ENCODE data around the gene TACC2.

Gene TACC2

GRCh38 chr10:122208571-122209430 lies 219.8 kb downstream of the TACC2 start:
- Histone ChIP-seq H3K27me3 (no peaks in the 10 kb centered on the region), H3K4me1 (no peaks in the 10 kb centered on the region), H3K4me3 (ENCODE audit: low read depth, low read length) (no peak overlapping the region), H3K36me3 (peaks cover 18% of the 10 kb centered on the region), H3K9me3 (no peaks in the 10 kb centered on the region)
- DNase-seq = no peak
- TF ChIP-seq, protein P1, sequence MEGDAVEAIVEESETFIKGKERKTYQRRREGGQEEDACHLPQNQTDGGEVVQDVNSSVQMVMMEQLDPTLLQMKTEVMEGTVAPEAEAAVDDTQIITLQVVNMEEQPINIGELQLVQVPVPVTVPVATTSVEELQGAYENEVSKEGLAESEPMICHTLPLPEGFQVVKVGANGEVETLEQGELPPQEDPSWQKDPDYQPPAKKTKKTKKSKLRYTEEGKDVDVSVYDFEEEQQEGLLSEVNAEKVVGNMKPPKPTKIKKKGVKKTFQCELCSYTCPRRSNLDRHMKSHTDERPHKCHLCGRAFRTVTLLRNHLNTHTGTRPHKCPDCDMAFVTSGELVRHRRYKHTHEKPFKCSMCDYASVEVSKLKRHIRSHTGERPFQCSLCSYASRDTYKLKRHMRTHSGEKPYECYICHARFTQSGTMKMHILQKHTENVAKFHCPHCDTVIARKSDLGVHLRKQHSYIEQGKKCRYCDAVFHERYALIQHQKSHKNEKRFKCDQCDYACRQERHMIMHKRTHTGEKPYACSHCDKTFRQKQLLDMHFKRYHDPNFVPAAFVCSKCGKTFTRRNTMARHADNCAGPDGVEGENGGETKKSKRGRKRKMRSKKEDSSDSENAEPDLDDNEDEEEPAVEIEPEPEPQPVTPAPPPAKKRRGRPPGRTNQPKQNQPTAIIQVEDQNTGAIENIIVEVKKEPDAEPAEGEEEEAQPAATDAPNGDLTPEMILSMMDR (IDR thresholded peaks at IDR 0.05; ENCODE audit: low read depth, low read length) = no peak

DNA sequence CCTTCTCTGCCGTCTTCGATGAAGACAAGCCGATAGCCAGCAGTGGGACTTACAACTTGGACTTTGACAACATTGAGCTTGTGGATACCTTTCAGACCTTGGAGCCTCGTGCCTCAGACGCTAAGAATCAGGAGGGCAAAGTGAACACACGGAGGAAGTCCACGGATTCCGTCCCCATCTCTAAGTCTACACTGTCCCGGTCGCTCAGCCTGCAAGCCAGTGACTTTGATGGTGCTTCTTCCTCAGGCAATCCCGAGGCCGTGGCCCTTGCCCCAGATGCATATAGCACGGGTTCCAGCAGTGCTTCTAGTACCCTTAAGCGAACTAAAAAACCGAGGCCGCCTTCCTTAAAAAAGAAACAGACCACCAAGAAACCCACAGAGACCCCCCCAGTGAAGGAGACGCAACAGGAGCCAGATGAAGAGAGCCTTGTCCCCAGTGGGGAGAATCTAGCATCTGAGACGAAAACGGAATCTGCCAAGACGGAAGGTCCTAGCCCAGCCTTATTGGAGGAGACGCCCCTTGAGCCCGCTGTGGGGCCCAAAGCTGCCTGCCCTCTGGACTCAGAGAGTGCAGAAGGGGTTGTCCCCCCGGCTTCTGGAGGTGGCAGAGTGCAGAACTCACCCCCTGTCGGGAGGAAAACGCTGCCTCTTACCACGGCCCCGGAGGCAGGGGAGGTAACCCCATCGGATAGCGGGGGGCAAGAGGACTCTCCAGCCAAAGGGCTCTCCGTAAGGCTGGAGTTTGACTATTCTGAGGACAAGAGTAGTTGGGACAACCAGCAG lies 221.7 kb downstream of the TACC2 start:
- Histone ChIP-seq H3K36me3 (peaks cover 18% of the 10 kb centered on the region), H3K4me1 (no peaks in the 10 kb centered on the region), H3K4me3 (ENCODE audit: low read depth, low read length) (no peak overlapping the region), H3K27me3 (no peaks in the 10 kb centered on the region), H3K9me3 (no peaks in the 10 kb centered on the region)
- TF ChIP-seq, protein P1 (IDR thresholded peaks at IDR 0.05; ENCODE audit: low read depth, low read length) = no peak
- DNase-seq = no peak

GRCh38 chr10:122213364-122213763 lies 224.4 kb downstream of the TACC2 start:
- Histone ChIP-seq H3K4me3 (ENCODE audit: low read depth, low read length) (no peak overlapping the region), H3K9me3 (no peaks in the 10 kb centered on the region), H3K4me1 (no peaks in the 10 kb centered on the region), H3K36me3 (peaks cover 26% of the 10 kb centered on the region), H3K27me3 (no peaks in the 10 kb centered on the region)
- no peak for DNase-seq
- TF ChIP-seq, protein P1 (IDR thresholded peaks at IDR 0.05; ENCODE audit: low read depth, low read length) = no peak

DNA sequence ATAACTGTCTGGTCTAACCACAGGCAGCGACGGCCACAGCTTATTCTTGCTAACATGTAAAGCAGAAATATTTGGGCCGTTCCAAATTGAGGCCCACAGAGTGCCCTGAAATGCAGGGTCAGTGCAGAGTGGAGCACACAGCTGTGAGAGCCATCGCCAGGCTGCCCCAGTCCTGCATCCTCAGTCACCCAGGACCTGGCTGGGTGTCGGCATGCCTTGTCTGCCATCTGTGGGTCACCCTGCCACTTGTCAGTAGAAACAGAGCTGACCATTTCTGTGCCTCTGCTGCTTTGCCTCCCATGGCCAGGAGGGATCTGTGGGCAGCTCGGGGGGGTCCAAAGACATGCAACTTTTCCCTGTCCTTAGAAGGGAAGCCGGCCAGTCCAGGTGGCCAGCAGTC lies 224.8 kb downstream of the TACC2 start:
- no peaks in the 10 kb centered on the region for H3K4me1 ChIP-seq
- DNase-seq = no peak
- H3K4me3 ChIP-seq (ENCODE audit: low read depth, low read length) = no peak overlapping the region
- TF ChIP-seq, protein P1 (IDR thresholded peaks at IDR 0.05; ENCODE audit: low read depth, low read length) = 0 out of 2 replicates have a peak, but pooled peaks have one; percentile 2
- no peaks in the 10 kb centered on the region for H3K27me3 ChIP-seq
- no peaks in the 10 kb centered on the region for H3K9me3 ChIP-seq
- H3K36me3 ChIP-seq = peaks cover 28% of the 10 kb centered on the region

DNA sequence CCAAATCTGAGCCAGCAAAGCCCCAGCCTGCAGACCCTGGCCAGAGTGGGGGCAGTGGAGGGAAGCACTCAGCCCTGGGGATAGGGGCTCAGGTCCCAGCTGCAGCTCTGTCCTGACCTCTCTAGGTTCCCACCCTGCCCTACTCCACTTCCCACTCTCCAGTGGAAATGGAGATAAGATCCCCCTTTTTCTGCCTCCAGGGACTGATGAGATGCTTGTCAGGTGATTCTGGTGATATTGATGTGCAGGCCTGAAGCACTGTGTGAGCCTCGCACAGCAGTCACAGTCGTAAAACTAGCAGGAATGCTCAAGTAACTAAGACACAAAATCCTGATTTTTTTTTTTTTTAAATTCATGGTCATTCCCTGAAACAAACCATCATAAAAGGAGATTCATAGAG lies 227.1 kb downstream of the TACC2 start:
- peaks cover 23% of the 10 kb centered on the region for H3K36me3 ChIP-seq

More for the DNA sequence above, 227.1 kb downstream of the TACC2 start:
- TF ChIP-seq, protein P1 (IDR thresholded peaks at IDR 0.05; ENCODE audit: low read depth, low read length) = no peak
- no peak for DNase-seq
- H3K9me3 ChIP-seq = no peaks in the 10 kb centered on the region
- H3K4me3 ChIP-seq (ENCODE audit: low read depth, low read length) = no peak overlapping the region
- H3K4me1 ChIP-seq = no peaks in the 10 kb centered on the region
- no peaks in the 10 kb centered on the region for H3K27me3 ChIP-seq

Data from BE2C (cell line).